GM23338 (cell line): ENCODE measurements around the gene ZNF700. TPM values are rescaled to one million over a fixed set of nuclear protein-coding genes. Genes with fewer than 3 reads are reported as not detected.
"Not testable (repeated sequence)": the region's sequence is repeated elsewhere in the genome, so short reads cannot be mapped to it uniquely, and the experiment has no call there.

Experiments used
- ATAC-seq: fragments of 200-7000 bp; cut with Tn5 transposase; 3 replicates; pipeline ENCODE4 v1.9.1; 2020
- DNase-seq: peaks from one replicate; pipeline ENCODE4 v3.0.0-alpha.2; 2015; ENCODE audit warnings: low spot score
- H2AFZ ChIP-seq: fragments of 200-600 bp; sonication (generic); 2 replicates; pipeline ENCODE4 v1.8.0; 2016; ENCODE audit warnings: antibody characterized with exemption, mild to moderate bottlenecking, moderate library complexity
- H3F3A ChIP-seq: fragments of 200-600 bp; sonication (generic); replicated peaks from 2 replicates; pipeline ENCODE4 v1.8.0; 2017; ENCODE audit warnings: antibody characterized with exemption, mixed run types, low read depth
- H3K27ac ChIP-seq: fragments of 200-600 bp; sonication (generic); 2 replicates; pipeline ENCODE4 v1.6.1; 2016; ENCODE audit warnings: low read depth
- H3K27me3 ChIP-seq: fragments of 200-600 bp; sonication (generic); 2 replicates; pipeline ENCODE4 v1.8.0; 2016; ENCODE audit warnings: mild to moderate bottlenecking, mixed run types, moderate library complexity; ENCODE audit not compliant: insufficient read depth
- H3K36me3 ChIP-seq: fragments of 200-600 bp; sonication (generic); 2 replicates; pipeline ENCODE4 v1.8.0; 2016; ENCODE audit warnings: mild to moderate bottlenecking; ENCODE audit not compliant: insufficient read depth
- H3K4me1 ChIP-seq: fragments of 200-600 bp; sonication (generic); 2 replicates; pipeline ENCODE4 v1.8.0; 2016; ENCODE audit warnings: mild to moderate bottlenecking, moderate library complexity; ENCODE audit not compliant: insufficient read depth
- H3K4me2 ChIP-seq: fragments of 200-600 bp; sonication (generic); 2 replicates; pipeline ENCODE4 v1.7.1; 2017; ENCODE audit warnings: mixed run types
- H3K4me3 ChIP-seq: fragments of 200-600 bp; sonication (generic); 2 replicates; pipeline ENCODE4 v1.6.1; 2016; ENCODE audit warnings: mixed run types
- H3K79me2 ChIP-seq: fragments of 200-600 bp; sonication (generic); replicated peaks from 2 replicates; pipeline ENCODE4 v1.8.0; 2017; ENCODE audit warnings: mild to moderate bottlenecking; ENCODE audit not compliant: insufficient read depth
- H3K9me2 ChIP-seq: fragments of 200-600 bp; sonication (generic); 2 replicates; pipeline ENCODE4 v1.8.0; 2017; ENCODE audit not compliant: insufficient read depth
- H4K20me1 ChIP-seq: fragments of 200-600 bp; sonication (generic); replicated peaks from 2 replicates; pipeline ENCODE4 v1.8.0; 2017; ENCODE audit warnings: mild to moderate bottlenecking; ENCODE audit not compliant: insufficient read depth
- H3K27ac Mint-ChIP-seq: 2 replicates; pipeline ENCODE4 v1.8.0; 2020; ENCODE audit warnings: inconsistent platforms, mild to moderate bottlenecking, moderate library complexity, mixed read lengths
- H3K27me3 Mint-ChIP-seq: 3 replicates; pipeline ENCODE4 v1.8.0; 2022; ENCODE audit warnings: low read depth, mild to moderate bottlenecking, moderate library complexity, mixed read lengths, inconsistent platforms; ENCODE audit not compliant: insufficient read depth, poor library complexity
- H3K36me3 Mint-ChIP-seq: 3 replicates; pipeline ENCODE4 v1.8.0; 2021; ENCODE audit warnings: low read depth, mild to moderate bottlenecking, inconsistent platforms, moderate library complexity, mixed read lengths
- H3K4me1 Mint-ChIP-seq: 3 replicates; pipeline ENCODE4 v1.8.0; 2020; ENCODE audit warnings: mild to moderate bottlenecking, inconsistent platforms, mixed read lengths
- H3K4me3 Mint-ChIP-seq: 3 replicates; pipeline ENCODE4 v1.8.0; 2021; ENCODE audit warnings: moderate library complexity, mild to moderate bottlenecking, inconsistent platforms, mixed read lengths
- H3K9me3 Mint-ChIP-seq: 3 replicates; pipeline ENCODE4 v1.8.0; 2020; ENCODE audit warnings: moderate library complexity, mild to moderate bottlenecking, inconsistent platforms, mixed read lengths
- ZNF114 ChIP-seq: fragments of 250-450 bp; sonication (Bioruptor Pico); IDR thresholded peaks from 2 replicates; pipeline ENCODE4 v1.5.0; 2020; ENCODE audit warnings: mild to moderate bottlenecking, moderate library complexity
- polyA plus RNA-seq: library from polyadenylated mRNA; unstranded; fragments of >200 nt; fragmentation: Nextera tagmentation; extraction: Ambion mirVana; gene quantifications from 2 replicates; pipeline ENCODE4 v1.2.1, GENCODE V29; 2016
- total RNA-seq: library from RNA; depleted of rRNA; stranded (reverse); fragments of >200 nt; shearing (Covaris generic); gene quantifications from 2 replicates; pipeline ENCODE4 v1.2.3, GENCODE V29; 2014
- TF ChIP-seq, protein P1 (sequence below): fragments of 250-450 bp; sonication (Bioruptor Pico); IDR thresholded peaks from 2 replicates; pipeline ENCODE4 v1.5.0; 2020; ENCODE audit warnings: mild to moderate bottlenecking, moderate library complexity

ZNF700 gene
- total and polyA plus RNA-seq, 2 experiments from 2014 or later: 6.0 to 13.6 TPM

DNA sequence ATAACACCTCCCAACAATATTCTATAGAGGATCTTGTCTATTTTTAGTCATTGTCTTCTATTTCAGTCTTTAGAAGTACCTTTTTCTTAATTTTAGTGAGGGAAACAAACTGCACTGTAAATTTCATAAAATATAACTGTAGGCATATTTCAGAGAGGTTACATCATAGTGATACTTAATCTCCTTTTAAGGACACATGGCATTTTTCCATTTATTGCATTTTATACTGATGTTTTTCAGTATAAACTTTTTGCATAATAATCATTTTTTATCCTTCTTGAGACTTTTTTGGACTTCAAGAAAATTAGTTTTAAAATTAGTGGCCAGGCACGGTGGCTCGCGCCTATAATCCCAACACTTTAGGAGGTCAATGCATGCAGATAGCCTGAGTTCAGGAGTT lies 6.6 kb downstream of the ZNF700 start (continued):
- TF ChIP-seq, protein P1, sequence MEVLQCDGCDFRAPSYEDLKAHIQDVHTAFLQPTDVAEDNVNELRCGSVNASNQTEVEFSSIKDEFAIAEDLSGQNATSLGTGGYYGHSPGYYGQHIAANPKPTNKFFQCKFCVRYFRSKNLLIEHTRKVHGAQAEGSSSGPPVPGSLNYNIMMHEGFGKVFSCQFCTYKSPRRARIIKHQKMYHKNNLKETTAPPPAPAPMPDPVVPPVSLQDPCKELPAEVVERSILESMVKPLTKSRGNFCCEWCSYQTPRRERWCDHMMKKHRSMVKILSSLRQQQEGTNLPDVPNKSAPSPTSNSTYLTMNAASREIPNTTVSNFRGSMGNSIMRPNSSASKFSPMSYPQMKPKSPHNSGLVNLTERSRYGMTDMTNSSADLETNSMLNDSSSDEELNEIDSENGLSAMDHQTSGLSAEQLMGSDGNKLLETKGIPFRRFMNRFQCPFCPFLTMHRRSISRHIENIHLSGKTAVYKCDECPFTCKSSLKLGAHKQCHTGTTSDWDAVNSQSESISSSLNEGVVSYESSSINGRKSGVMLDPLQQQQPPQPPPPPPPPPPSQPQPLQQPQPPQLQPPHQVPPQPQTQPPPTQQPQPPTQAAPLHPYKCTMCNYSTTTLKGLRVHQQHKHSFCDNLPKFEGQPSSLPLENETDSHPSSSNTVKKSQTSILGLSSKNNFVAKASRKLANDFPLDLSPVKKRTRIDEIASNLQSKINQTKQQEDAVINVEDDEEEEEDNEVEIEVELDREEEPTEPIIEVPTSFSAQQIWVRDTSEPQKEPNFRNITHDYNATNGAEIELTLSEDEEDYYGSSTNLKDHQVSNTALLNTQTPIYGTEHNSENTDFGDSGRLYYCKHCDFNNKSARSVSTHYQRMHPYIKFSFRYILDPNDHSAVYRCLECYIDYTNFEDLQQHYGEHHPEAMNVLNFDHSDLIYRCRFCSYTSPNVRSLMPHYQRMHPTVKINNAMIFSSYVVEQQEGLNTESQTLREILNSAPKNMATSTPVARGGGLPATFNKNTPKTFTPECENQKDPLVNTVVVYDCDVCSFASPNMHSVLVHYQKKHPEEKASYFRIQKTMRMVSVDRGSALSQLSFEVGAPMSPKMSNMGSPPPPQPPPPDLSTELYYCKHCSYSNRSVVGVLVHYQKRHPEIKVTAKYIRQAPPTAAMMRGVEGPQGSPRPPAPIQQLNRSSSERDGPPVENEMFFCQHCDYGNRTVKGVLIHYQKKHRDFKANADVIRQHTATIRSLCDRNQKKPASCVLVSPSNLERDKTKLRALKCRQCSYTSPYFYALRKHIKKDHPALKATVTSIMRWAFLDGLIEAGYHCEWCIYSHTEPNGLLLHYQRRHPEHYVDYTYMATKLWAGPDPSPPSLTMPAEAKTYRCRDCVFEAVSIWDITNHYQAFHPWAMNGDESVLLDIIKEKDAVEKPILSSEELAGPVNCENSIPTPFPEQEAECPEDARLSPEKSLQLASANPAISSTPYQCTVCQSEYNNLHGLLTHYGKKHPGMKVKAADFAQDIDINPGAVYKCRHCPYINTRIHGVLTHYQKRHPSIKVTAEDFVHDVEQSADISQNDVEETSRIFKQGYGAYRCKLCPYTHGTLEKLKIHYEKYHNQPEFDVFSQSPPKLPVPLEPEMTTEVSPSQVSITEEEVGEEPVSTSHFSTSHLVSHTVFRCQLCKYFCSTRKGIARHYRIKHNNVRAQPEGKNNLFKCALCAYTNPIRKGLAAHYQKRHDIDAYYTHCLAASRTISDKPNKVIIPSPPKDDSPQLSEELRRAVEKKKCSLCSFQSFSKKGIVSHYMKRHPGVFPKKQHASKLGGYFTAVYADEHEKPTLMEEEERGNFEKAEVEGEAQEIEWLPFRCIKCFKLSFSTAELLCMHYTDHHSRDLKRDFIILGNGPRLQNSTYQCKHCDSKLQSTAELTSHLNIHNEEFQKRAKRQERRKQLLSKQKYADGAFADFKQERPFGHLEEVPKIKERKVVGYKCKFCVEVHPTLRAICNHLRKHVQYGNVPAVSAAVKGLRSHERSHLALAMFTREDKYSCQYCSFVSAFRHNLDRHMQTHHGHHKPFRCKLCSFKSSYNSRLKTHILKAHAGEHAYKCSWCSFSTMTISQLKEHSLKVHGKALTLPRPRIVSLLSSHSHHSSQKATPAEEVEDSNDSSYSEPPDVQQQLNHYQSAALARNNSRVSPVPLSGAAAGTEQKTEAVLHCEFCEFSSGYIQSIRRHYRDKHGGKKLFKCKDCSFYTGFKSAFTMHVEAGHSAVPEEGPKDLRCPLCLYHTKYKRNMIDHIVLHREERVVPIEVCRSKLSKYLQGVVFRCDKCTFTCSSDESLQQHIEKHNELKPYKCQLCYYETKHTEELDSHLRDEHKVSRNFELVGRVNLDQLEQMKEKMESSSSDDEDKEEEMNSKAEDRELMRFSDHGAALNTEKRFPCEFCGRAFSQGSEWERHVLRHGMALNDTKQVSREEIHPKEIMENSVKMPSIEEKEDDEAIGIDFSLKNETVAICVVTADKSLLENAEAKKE (CRISPR knock-in tag): no peak
- TF ChIP-seq ZNF114 (CRISPR knock-in tag): no peak

DNA sequence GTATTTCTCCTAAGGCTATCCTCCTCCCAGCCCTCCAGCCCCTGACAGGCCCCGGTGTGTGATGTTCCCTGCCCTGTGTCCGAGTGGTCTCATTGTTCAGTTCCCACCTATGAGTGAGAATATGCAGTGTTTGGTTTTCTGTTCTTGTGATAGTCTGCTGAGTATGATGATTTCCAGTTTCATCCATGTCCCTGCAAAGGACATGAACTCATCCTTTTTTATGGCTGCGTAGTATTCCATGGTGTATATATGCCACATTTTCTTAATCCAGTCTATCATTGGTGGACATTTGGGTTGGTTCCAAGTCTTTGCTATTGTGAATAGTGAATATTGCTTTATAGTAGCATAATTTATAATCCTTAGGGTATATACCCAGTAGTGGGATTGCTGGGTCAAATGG lies 10.9 kb downstream of the ZNF700 start:
- H3K9me3 Mint-ChIP-seq: peaks cover 88% of the 10 kb centered on the region
- not testable (repeated sequence) for H3K27ac Mint-ChIP-seq, DNase-seq, H3K4me3 Mint-ChIP-seq, H3F3A ChIP-seq, ATAC-seq, H3K4me3 ChIP-seq, H3K4me1 Mint-ChIP-seq, H3K27ac ChIP-seq, H2AFZ ChIP-seq, H3K27me3 ChIP-seq, H3K4me1 ChIP-seq, H3K9me2 ChIP-seq, H3K27me3 Mint-ChIP-seq, H4K20me1 ChIP-seq, H3K4me2 ChIP-seq
- H3K36me3 ChIP-seq: peaks cover 15% of the 10 kb centered on the region; the same call in 1 of the 2 replicates
- peaks cover 81% of the 10 kb centered on the region for H3K79me2 ChIP-seq
- H3K36me3 Mint-ChIP-seq: peaks cover 29% of the 10 kb centered on the region

DNA sequence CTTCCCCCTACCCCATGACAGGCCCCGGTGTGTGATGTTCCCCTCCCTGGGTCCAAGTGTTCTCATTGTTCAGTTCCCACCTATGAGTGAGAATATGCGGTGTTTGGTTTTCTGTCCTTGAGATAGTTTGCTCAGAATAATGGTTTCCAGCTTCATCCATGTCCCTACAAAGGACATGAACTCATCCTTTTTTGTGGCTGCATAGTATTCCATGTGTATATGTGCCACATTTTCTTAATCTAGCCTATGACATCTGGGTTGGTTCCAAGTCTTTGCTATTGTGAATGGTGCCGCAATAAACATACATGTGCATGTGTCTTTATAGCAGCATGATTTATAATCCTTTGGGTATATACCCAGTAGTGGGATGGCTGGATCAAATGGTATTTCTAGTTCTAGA lies 13.5 kb downstream of the ZNF700 start:
- H2AFZ ChIP-seq, ATAC-seq, DNase-seq, H3K9me2 ChIP-seq, H3K27me3 ChIP-seq, H3K27me3 Mint-ChIP-seq, H3K4me3 ChIP-seq, H3F3A ChIP-seq, H3K4me1 ChIP-seq, H3K4me2 ChIP-seq, H3K4me3 Mint-ChIP-seq, H3K27ac ChIP-seq, H4K20me1 ChIP-seq, H3K27ac Mint-ChIP-seq, H3K4me1 Mint-ChIP-seq: not testable (repeated sequence)
- Mint-ChIP-seq H3K36me3 (peaks cover 34% of the 10 kb centered on the region), H3K9me3 (peaks cover 89% of the 10 kb centered on the region)
- Histone ChIP-seq H3K36me3 (peaks cover 28% of the 10 kb centered on the region), H3K79me2 (peaks cover 60% of the 10 kb centered on the region)

DNA sequence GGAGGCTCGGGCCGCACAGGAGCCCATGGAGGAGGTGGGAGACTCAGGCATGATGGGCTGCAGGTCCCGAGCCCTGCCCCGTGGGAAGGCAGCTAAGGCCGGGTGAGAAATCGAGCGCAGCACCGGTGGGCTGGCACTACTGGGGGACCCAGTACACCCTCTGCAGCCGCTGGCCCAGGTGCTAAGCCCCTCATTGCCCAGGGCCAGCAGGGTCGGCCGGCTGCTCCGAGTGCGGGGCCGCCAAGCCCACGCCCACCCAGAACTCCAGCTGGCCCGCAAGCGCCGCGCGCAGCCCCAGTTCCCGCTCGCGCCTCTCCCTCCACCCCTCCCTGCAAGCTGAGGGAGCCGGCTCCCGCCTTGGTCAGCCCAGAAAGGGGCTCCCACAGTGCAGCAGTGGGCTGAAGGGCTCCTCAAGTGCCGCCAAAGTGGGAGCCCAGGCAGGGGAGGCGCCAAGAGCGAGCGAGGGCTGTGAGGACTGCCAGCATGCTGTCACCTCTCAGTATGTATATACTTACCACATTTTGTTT lies 16.5 kb downstream of the ZNF700 start:
- not testable (repeated sequence) for H3K27me3 Mint-ChIP-seq, H4K20me1 ChIP-seq, H3K9me2 ChIP-seq, H3K4me1 ChIP-seq, H3K4me1 Mint-ChIP-seq, H3K27ac Mint-ChIP-seq, ATAC-seq, H3K27me3 ChIP-seq, H2AFZ ChIP-seq, DNase-seq, H3K27ac ChIP-seq, H3K4me3 Mint-ChIP-seq, H3F3A ChIP-seq, H3K4me3 ChIP-seq, H3K4me2 ChIP-seq
- H3K36me3 Mint-ChIP-seq: peaks cover 37% of the 10 kb centered on the region
- peaks cover 93% of the 10 kb centered on the region for H3K9me3 Mint-ChIP-seq
- peaks cover 30% of the 10 kb centered on the region for H3K36me3 ChIP-seq
- H3K79me2 ChIP-seq: peaks cover 37% of the 10 kb centered on the region
